ENCODE results near the gene GALK2.
"Not testable (repeated sequence)": the region's sequence is repeated elsewhere in the genome, so short reads cannot be mapped to it uniquely, and the experiment has no call there.

GALK2 gene

DNA sequence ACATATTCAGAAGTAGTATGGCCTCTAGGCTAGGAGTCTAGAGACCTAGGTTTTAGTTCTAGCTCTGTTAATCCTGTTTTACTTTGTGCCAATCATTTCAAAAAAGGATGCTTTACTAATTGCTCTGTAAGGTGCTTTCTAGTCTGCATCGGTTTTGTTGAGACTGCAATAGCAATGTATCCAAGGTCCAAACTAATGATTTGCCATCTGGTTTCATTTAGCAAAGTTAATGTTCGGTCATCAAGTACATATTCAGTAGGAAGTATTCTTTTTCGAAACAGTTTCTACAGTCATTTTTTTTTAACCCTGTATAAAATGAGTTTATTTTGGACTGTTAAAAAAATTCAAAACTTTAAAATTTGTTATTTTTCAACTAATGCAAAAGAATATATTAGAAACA lies 2.0 kb upstream of the GALK2 start:
- DNase-seq: no peak

DNA sequence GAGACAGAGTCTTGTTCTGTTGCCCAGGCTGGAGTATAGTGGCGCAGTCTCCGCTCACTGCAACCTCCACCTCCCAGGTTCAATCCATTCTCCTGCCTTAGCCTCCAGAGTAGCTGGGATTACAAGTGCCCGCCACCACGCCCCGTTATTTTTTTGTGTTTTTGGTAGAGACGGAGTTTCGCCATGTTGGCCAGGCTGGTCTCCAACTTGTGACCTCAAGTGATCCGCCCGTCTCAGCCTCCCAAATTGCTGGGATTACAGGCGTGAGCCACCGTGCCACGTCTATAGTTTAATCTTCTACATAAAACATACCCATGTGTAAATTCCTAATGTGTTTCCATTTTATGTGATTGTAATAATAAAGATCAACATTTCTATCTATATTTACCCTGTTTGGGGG lies 1.7 kb downstream of the GALK2 start:
- no peak for DNase-seq

DNA sequence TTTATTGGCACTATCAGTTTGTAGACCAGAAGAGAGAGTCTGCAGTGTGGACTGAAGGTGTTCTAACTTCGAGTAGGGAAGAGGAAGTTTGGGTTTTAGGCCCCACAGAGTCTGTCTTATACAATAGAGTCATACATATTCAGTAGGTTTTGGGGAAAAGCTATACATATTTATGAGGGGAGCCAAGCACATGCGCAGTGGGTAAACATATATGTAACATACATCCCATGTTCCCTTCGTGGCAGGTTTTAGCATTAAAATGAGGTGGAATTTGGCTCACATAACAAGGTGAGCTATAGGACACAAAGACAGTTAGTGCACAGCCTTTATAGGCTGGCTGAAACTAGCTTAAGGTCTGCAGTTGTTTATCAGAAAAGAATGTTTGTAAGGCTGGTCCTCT lies 4.9 kb downstream of the GALK2 start:
- no peak for DNase-seq

DNA sequence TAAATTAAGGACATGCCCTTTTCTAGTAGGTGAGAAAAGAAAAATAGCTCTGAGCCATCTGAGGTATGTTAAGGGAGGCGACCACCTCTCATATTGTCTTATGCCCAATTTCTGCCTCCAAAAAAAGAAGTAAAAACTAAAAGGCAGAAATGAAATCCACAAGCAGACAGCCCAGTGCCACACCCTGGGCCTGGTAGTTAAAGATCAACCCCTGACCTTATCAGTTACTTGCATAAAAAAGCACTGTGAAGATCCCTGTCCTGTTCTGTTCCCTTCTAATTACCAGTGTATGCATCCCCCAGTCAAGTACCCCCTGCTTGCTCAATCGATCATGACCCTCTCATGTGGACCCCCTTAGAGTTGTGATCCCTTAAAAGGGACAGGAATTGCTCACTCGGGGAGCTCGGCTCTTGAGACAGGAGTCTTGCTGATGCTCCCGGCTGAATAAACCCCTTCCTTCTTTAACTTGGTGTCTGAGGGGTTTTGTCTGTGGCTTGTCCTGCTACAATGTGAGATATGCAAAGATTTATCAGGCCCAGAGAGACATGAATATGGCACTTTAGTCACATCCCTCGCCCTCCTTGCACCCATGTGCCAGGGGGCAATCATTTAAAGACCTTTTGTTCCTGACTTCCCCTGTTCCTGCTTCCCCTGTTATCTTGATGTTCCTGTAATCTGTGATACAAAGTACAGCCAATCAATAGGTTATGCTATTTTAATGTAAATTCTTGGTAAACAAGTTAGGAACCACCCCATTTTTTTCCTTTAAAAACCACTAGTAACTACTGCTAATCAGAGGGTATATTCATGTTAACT lies 5.7 kb downstream of the GALK2 start:
- DNase-seq: not testable (repeated sequence)

DNA sequence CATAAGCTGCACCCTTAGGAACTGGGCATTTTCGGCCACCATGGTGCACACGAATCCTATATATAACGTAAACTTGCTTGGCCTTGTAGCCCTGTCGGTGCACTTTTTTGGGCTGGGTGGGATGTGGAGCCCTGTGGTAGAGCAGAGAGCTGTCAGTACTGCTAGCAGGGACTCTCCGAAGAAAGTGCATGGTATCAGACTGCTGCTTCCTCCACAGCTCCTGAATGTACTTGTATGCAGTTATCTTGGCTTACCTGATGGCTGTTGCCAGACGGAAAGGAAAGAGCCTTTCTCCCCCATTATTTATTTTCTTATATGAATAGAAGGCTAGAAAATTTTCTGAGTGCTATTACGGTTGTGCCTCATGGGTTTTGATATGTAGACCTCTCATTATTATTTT lies 8.4 kb downstream of the GALK2 start:
- DNase-seq: no peak

DNA sequence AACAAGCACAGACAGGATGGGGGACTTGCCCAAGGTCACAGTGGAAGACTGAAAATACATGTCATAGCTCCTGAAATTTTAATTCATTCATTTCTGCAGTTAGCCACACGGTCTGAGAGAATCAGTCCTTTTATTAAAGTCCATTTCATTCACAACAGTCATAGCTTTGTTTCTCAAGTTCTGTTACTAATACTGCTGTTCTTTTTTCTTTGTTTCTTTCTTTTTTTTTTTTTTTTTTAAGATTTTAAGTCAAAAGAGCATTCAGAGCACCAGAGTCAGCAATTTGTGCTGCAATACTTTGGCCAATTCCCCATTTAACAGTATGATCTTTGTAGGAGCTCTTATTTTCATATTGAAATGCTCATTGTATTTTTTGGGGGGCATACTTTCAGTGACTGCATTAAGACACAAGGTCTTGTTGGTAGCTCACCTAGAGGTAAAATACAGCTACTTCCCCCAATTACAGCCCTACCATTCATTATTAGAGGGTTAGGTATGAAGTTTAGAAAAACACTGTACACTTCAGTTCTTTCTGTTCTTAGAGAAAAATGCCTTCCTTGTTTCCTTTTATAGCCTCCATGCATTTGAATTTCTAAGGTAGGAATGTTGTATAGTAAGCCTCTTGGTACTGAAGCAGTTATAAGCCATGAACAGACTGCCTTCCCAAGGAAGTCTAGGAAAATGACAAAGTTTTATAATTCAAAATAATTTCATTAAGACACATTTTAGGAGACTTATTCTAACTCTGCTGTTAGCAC lies 9.6 kb downstream of the GALK2 start:
- no peak for DNase-seq

DNA sequence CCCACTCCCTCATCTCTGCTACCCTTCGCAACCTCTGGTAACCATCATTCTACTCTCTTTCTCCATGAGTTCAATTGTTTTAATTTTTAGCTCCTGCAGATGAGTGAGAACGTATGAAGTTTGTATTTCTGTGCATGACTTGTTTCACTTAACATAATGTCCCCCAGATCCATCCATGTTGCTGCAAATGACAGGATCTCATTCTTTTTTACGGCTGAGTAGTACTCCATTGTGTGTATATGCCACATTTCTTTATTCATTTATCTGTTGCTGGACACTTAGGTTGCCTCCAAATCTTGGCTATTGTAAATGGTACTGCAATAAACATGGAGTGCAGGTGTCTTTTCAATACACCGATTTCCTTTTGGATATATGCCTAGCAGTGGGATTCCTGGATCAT lies 12.1 kb downstream of the GALK2 start:
- no peak for DNase-seq

DNA sequence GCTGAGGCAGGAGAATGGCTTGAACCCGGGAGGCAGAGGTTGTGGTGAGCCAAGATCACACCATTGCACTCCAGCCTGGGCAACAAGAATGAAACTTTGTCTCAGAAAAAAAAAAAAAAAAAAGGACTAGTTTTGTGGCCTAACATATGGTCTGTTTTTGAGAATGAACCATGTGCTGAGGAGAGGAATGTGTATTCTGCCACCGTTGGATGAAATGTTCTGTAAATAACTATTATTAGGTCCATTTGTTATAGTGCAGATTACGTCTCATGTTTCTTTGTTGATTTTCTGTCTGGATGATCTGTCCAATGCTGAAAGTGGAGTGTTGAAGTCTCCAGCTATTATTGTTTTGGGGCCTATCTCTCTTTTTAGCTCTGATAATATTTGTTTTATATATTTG lies 13.7 kb downstream of the GALK2 start:
- not testable (repeated sequence) for DNase-seq

DNA sequence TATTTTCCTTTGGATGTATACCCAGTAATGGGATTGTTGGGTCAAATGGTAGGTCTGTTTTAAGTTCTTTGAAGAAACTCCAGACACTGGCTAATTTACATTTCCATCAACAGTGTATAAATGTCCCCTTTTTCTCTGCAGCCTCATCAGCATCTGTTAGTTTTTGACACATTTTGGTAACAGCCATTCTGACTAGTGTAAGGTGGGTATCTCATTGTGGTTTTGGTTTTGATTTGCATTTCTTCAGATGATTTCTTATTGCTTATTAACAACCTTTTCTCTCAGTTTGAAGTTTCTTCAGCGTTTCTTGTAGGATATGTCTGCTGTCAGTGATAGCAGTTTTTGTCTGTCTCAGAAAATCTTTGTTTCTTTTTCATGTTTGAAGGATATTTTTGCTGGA lies 15.4 kb downstream of the GALK2 start:
- DNase-seq: no peak

DNA sequence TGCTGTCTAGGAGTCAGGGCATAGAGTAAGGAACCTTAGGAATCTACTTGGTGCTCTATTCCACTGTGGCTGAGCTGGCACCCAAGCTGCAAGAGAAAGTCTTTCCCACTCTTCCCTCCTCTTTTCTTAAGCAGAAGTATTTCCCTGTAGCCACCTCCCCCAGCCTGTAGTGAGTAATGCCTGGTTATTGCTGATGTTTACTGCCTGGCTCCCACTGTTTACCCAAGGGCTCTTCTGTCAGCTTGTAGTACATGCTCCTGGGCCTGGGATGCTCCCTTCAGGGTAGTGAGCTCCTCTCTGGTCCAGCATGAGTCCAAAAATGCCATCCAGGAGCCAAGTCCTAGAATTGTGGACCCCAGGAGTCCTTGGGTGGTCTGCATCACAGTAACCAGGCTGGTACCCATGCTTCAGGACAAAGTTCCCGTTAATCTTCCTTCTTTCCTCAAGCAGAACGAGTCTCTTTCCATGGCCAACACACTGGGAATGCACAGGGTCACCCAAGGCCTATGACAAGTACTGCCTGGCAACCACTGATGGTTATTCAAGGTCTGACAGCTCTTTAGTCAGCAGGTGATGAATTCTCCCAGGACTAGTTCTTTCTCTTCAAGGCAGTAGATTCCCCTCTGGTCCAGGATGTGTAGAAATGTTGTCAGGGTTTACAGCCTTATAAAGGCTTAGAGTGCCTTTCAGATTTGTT lies 17.6 kb downstream of the GALK2 start:
- no peak for DNase-seq

DNA sequence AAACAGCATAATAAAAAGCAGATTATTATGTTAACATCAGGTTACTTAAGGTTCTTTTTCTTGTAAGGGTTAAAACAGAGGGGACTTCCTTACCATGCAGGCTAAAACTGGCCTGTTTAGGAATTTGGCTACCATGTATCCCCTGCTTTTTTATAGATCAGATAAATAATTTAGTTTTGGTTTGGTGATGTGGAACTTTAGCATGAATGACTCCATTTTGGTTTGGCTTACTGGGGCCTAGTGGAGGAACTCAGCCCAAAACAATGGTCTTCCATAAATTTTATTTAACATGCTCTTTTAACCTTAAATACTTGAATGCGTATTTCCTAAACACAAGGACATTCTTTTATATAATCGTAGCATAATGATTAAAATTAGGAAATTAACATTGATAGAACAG lies 18.9 kb downstream of the GALK2 start:
- no peak for DNase-seq

DNA sequence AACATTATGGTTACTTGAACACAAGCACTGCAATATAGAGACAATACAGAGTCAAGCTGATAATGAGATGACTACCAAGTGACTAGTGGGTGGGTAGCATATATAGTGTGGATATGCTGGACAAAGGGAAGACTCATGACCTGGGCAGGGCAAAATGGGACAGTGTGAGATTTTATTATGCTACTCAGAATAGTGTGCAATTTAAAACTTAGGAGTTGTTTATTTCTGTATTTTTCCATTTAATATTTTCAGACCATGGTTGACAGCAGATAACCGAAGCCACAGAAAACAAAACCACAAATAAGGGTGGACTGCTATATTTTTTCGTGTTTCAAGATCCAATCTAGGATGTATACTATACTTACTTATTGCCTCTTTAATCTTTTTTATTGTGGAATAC lies 19.6 kb downstream of the GALK2 start:
- DNase-seq: no peak

DNA sequence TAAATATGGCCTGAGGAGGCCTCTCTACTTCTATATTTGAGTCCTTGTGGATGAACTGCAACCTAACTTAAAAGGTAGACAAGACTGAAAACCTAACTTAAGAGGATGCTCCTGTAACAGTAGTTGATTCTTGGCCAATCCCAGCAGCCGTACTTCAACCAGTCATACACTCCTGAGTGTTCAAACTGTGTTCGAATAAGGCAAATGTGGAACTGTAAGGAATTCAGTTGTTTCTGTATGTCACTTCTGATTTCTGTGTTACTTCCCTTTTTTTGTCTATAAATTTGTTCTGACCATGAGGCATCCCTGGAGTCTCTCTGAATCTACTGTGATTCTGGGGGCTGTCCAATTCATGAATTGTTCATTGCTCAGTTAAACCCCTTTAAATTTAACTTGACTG lies 20.5 kb downstream of the GALK2 start:
- no peak for DNase-seq

DNA sequence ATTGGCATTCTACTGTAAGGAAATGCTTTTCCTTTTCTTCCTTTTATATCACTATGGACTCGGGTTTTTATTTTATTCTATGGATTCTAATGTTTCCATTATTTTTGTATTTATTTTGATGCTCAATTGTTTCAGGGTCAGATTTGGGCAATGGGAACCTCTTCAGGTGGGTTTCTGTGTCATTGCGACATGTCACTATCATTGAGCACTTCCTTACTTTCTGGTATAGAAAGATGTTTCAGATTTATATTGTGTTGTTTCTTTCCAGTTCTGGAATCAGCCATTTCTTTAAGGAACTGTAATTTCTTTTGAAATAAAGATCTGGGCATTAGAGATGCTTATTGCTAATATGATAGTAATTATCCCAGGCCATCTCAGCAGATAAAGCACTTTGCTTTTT lies 21.8 kb downstream of the GALK2 start:
- DNase-seq: no peak

DNA sequence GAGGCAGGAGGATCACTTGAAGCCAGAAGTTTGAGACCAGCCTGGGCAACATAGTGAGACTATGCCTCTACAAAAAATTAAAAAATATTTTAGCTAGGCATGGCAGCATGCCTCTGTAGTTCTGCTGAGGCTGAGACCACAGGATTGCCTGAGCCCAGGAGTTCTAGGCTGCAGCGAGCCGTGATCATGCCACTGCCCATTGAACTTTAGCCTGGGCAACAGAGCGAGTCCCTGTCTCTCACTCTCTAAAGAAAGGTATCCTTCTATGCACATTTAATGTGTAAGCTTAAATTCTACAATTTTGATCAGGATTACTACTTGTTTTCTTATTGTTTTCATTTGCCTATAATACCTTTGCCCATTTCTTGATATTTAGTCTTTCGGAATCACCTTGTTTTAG lies 26.8 kb downstream of the GALK2 start:
- DNase-seq: no peak

DNA sequence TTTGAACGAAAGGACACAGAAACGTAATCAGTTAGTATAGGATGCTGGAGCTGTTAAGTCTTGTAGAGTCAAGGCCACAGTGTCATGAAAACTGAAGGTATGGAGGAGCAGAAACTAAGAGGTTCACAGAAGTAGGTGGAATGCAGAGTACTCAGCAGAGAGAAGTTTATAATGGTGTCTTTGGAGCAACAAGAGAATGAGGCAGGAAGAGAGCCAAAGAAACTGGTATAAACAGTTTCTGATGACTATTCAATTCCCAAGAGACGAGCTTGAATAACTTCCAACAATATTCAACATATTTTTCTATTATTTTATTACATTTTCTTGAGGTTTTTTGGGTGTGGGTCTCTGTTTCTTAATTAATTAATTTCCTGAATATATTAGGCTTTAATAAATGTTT lies 29.6 kb downstream of the GALK2 start:
- no peak for DNase-seq

DNA sequence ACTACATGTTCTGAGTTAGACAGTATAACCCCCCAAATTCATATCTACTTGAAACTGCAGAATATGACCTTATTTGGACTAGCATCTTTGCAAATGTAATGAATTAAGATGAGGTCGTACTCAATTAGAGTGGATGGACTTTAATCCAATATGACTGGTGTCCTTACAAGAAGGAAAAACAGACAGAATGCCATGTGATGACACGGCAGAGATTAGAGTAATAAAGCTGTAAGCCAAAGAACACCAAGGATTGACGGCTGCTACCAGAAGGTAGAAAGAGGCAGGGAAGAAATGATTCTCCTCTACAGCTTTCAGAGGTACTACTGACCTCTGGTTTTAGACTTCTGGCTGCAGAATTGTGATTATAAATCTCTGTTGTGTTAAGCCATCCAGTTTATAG lies 30.3 kb downstream of the GALK2 start:
- DNase-seq: no peak

DNA sequence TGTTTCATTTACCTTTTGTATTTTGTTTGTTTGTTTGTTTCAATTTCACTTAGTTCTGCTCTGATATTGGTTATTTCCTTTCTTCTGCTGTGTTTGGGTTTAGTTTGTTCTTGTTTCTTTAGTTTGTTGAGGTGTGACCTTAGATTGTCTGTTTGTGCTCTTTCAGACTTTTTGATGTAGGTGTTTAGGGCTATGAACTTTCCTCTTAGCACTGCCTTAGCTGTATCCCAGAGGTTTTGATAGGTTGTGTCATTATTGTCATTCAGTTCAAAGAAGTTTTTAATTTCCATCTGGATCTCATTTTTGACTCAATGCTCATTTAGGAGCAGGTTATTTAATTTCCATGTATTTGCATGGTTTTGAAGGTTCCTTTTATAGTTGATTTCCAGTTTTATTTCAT lies 38.1 kb downstream of the GALK2 start:
- not testable (repeated sequence) for DNase-seq

DNA sequence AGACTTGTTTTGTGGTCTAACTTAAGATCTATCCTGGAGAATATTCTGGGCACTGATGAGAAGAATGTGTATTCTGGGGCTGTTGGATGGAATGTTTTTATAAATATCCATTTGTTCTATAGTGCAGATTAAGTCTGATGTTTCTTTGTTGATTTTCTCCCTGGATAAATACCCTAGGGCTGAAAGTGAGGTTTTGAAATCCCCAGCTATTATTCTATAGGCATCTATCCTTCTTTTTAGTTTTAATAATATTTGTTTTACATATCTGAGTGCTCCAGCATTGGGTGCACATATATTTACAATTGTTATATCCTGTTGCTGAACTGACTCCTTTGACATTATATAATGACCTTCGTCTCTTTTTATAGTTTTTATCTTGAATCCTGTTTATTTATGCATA lies 42.9 kb downstream of the GALK2 start:
- DNase-seq: no peak

DNA sequence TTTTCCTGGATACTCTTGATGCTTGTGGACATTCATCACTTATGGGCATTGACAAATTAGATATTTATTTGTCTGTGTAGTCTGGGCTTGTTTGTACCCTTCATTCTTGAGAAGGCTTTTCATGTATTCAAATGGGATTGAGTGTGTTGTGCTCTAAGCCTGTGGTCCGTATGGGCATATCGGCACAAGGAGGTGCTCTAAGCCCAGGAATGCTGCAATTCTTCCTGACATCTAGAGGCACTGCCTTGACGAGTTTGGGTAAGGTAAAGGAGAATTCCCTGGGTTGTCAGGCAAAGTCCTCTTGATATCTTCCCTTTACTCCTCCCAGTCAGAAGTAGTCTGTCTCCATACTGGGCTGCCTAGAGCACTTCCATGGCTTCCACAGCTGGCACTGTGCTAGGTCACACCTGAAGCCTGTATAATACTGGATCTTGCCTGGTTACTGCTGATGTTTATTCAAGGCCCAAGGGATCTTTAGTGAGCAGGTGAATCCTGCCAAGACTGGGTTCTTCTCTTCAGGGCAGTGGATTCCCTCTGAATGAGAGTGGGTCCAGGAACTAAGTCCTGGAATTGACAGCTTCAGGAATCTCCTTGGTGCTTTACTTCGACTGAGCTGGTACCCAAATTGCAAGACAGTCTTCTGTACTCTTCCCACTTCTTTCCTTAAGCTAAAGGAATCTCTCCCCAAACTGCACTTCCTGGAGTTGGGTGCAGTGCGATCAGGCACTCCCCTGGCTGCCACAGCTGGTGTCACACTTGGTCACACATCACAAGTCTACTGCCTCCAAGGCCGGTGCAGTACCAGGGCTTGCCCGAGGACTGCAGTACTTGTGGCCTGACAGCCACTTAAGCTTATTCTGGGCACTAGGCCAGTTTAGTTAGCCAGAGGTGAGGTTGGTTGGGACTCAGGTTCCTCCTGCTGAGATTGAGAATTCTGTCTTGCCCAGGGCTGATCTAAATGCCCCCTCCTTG lies 46.0 kb downstream of the GALK2 start:
- no peak for DNase-seq

DNA sequence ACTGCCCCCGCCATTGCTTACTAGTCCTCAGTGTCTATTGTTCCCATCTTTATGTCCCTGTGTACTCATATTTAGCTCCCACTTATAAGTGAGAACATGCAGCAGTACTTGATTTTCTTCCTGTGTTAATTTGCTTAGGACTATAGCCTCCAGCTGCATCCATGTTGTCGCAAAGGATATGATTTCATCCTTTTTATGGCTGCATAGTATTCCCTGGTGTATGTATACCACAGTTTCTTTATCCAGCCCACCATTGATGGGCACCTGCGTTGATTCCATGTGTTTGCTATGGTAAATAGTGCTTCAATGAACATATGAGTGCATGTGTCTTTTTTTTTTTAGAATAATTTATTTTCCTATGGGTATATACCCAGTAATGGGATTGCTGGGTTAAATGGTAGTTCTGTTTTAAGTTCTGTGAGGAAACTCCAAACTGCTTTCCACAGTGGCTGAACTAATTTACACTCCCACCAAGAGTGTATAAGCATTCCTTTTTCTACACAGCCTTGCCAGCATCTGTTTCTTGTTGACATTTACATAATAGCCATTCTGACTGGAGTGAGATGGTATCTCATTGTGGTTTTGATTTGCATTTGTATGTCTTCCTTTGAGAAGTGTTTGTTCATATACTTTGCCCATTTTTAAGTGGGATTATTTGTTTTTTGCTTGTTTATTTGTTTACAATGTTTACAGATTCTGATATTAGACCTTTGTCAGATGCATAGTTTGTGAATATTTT lies 53.7 kb downstream of the GALK2 start:
- DNase-seq: no peak

All from hippocampal formation (tissue), 2 donors.